ENCODE data around the gene WWOX.
"Not testable (repeated sequence)": the region's sequence is repeated elsewhere in the genome, so short reads cannot be mapped to it uniquely, and the experiment has no call there.

The WWOX gene

DNA sequence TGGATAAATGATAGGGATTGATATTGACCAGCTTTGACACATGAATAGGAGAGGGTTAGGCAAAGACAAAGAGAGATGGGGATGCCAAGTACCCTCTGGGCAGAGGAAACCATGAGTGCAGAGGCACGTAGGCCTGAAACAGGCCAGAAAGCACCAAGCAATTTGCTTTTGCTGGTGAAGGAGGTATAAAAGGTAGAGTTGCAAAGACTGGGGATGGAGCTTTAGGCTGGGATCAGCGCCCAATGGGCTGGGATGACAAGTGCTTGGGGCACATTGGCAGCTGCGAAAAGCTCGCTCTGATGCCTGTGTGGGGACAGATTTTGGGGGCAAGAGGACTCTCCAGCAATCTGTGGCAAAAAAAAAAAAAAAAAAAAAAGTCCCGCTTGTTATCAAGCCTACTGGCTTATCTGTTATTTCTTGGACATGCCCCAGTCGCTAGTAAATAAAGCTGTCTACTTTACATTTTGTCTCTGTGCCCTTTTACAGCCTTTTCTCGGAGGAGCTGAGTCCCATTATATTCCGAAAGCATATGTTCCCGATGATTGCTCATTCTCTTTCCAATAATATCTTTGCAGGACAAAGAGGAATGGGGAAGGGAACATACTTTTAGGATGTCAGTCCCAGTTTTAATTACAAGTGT, 922.7 kb downstream of the WWOX start:
- no peak overlapping the region for H3K4me3 ChIP-seq (ENCODE audit: low read depth, low read length)

GRCh38 chr16:79026117-79026516, 926.7 kb downstream of the WWOX start:
- H3K4me3 ChIP-seq (ENCODE audit: low read depth, low read length) = no peak overlapping the region

DNA sequence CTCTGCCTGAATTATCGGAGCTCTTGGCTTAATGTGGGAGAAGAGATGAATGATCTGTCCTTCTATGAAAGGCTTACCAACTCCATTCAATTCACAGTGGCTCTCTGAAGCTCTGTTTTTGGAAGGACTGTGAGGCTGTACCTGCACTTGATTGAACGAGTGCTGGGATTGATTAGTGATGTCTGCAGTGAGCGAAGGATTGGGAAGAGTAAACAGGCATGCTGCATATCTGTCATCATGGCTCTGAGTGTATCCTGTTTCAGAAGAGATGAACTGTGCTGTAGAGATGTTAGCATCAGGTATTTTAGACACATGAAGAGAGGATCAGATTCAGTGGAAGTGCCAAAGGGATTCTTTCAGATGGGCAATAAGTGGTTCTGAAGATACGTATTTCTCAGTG, 937.1 kb downstream of the WWOX start:
- no peak overlapping the region for H3K4me3 ChIP-seq (ENCODE audit: low read depth, low read length)

- H3K4me3 ChIP-seq (ENCODE audit: low read depth, low read length) = no peak overlapping the region
These were observed 938.3 kb downstream of the WWOX start for GRCh38 chr16:79037521-79038373.

DNA sequence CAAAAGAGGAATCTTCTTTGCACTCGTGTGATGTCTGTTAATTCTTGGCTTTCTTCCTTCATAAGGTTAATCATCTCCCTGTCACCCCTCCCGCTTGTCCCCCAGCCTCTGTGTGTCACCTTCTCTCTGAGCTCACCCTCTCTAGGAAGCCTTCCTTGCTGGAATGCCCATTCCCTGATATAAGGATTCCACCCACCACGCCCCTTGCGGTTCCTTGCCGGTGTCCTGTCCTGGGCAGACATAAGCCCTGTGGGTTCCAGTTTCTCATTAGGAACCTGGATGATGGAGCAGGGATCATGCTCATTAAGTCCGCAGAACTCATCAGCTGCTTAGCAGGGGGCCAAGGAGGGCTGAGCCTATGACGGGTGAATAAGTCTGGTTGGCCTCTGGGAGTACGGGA, 941.8 kb downstream of the WWOX start:
- no peak overlapping the region for H3K4me3 ChIP-seq (ENCODE audit: low read depth, low read length)

GRCh38 chr16:79042141-79042540, 942.7 kb downstream of the WWOX start:
- no peak overlapping the region for H3K4me3 ChIP-seq (ENCODE audit: low read depth, low read length)

- no peak overlapping the region for H3K4me3 ChIP-seq (ENCODE audit: low read depth, low read length)
These were observed 943.4 kb downstream of the WWOX start for GRCh38 chr16:79042886-79043285.

DNA sequence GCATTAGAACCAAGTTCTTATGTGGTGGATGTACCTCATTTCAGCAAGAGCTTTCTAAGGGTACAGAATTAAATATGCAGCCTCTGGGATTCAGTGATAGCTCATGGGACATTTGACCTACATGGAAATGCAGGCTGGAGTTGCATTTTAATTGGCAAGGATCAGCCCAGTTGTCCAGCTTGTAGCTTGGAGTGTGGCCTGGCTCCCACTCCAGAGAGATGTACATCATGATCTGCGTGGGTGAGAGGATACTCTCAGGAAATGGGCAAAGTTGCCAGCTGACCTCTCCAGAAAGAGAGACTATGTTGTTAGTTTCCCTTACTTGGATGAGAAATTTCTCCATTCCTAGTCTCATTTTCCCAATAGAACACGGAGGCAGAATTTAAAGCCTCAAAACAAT, 945.7 kb downstream of the WWOX start:
- H3K4me3 ChIP-seq (ENCODE audit: low read depth, low read length) = no peak overlapping the region

DNA sequence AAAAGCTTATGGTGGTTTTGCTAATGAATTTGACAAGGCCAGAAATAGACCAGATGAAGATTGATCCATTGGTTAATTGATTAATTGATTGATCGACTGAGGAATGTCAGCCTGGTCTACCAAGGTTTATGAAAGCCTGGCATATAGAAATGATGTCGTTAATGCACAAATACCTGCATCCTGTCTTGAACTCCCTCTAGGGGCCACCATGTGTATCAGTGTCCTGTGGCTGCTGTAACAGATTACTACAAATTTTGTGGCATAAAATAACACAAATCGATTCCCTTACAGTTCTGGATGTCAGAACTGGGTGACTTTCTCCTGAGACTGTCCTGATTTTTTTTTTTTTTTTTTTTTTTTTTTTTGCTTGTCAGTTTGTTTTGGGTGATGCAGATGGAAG, 947.9 kb downstream of the WWOX start:
- no peak overlapping the region for H3K4me3 ChIP-seq (ENCODE audit: low read depth, low read length)

- H3K4me3 ChIP-seq (ENCODE audit: low read depth, low read length) = no peak overlapping the region
These were observed 949.6 kb downstream of the WWOX start for GRCh38 chr16:79049040-79049439.

DNA sequence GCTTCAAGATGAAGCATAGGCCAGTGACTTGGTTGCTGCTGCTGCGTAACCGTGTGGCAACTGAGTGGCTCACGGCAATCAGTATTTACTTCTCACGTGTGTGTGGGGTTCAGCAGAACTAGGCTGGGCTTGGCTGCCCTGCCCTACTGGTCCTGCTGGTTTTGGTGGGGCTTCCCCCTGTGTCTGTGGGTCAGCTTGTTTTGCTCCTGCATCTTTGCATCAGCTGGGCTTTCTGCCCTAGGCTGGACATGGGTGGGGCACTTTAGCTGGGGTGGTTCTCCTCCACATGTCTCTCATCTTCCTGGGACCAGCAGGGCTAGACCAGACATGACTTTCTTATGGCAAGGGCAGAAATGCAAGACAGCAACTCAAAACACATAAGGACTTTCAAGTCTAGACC, 950.6 kb downstream of the WWOX start:
- H3K4me3 ChIP-seq (ENCODE audit: low read depth, low read length) = no peak overlapping the region

DNA sequence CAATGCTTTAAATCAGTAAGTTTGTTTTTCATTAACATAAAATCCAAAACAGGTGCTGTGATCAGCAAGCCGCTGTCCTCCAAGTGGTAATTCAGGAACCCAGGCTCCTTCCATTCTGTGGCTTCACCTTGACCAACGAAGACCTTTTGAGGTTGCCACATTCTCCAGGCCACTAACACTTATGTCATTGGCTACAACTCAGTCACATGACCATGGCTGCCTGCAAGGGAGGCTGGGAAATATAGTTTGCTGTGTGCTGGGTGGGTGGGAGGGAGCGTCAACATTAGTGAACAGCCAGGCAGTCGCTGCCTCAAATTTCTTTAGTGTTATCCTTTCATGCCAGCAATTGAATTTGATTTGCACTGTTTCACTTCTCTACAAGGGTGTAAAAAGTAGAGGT, 951.9 kb downstream of the WWOX start:
- H3K4me3 ChIP-seq (ENCODE audit: low read depth, low read length) = no peak overlapping the region

DNA sequence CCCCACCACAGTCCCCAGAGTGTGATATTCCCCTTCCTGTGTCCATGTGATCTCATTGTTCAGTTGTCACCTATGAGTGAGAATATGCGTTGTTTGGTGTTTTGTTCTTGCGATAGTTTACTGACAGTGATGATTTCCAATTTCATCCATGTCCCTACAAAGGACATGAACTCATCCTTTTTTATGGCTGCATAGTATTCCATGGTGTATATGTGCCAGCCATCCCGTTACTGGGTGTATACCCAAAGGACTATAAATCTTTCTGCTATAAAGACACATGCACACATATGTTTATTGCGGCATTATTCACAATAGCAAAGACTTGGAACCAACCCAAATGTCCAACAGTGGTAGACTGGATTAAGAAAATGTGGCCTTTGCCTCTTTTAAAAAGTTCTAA, 952.7 kb downstream of the WWOX start:
- not testable (repeated sequence) for H3K4me3 ChIP-seq (ENCODE audit: low read depth, low read length)

DNA sequence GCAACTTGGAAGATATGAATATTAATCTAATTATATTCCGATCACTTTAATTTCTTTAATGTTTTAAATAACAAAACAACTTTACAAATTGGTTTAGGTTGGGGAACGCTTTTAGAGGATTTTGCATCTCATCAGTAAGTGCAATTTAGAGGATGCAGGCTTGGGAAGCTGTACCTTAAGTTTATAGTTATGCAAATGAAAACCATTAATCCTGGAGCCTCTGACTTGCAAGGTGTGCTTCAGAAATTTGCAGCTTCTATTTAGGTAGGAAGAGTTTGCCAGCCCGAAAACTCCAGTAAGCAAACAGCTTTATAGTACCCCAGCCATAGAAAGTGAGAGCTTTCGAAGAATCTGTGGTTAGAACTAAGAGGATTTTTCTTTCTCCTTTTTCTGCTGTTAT, 954.1 kb downstream of the WWOX start:
- no peak overlapping the region for H3K4me3 ChIP-seq (ENCODE audit: low read depth, low read length)

- H3K4me3 ChIP-seq (ENCODE audit: low read depth, low read length) = no peak overlapping the region
These were observed 954.9 kb downstream of the WWOX start for GRCh38 chr16:79054211-79054984.

GRCh38 chr16:79055251-79055970, 956.0 kb downstream of the WWOX start:
- H3K4me3 ChIP-seq (ENCODE audit: low read depth, low read length) = no peak overlapping the region

GRCh38 chr16:79061181-79061580, 961.7 kb downstream of the WWOX start:
- no peak overlapping the region for H3K4me3 ChIP-seq (ENCODE audit: low read depth, low read length)

DNA sequence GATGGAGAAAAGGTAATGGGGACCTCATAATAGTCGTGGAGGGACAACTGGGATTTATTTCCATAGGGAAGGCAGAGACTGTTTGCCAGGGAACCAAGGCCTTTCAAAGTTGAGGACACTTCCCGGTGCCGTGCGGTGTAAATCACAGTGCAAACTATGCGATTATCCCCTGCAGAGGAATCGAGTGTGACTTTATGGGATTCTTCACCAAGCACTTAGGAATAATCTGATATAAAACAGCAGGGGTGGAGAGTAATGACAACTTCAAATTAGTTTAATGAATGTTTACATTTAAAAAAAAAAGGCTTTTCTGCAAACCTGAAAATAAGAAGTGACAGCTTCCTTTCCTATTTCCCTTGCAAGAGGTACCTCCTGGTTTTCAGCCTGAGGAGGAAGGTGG, 962.9 kb downstream of the WWOX start:
- no peak overlapping the region for H3K4me3 ChIP-seq (ENCODE audit: low read depth, low read length)

DNA sequence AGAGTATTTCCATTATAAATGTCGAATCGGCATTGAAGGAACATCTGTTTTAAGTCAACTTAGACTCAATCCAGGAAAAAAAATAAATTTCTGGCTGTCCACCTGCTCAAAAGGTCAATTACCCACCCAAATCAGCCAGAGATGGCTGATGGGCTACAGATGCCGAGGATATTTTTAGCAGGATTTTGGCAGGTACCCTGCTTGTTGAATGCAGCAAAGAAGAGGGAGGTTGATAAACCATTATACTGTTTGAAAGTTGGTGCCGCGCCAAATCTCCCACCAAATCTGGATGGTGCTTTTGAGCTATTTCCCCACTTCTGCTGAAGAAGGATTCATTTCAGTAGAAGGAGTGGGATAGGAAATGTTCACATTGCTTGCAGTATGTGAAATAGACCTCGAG, 963.4 kb downstream of the WWOX start:
- H3K4me3 ChIP-seq (ENCODE audit: low read depth, low read length) = no peak overlapping the region

- no peak overlapping the region for H3K4me3 ChIP-seq (ENCODE audit: low read depth, low read length)
These were observed 965.0 kb downstream of the WWOX start for GRCh38 chr16:79064256-79064972.

GRCh38 chr16:79066561-79066960, 967.1 kb downstream of the WWOX start:
- no peak overlapping the region for H3K4me3 ChIP-seq (ENCODE audit: low read depth, low read length)
